Omental fat pad (tissue), 4 donors: Measurements from ENCODE around the gene ATG7. TPM values are rescaled to one million over a fixed set of nuclear protein-coding genes. Genes with fewer than 3 reads are reported as not detected.
A peak's percentile ranks its signal among the peaks of the same experiment; 100 is the strongest.
"Not testable (repeated sequence)": the region's sequence is repeated elsewhere in the genome, so short reads cannot be mapped to it uniquely, and the experiment has no call there.

Experiments
- ATAC-seq: fragments of 150-250 bp; one replicate; pipeline ENCODE4 v1.9.1; 2016; ENCODE audit warnings: mild to moderate bottlenecking, moderate library complexity; ENCODE audit not compliant: low FRiP score
- DNase-seq: peaks from one replicate; pipeline ENCODE4 v3.0.0-alpha.2; 2019; ENCODE audit warnings: low spot score
- total RNA-seq, 4 donors: library from RNA; depleted of rRNA; stranded (reverse); fragments of >200 nt; gene quantifications; one replicate each; pipeline ENCODE4 v1.1.0, GENCODE V29; 2016
- TF ChIP-seq, protein P1 (sequence below), 3 donors: fragments of 450-650 bp; IDR thresholded peaks; one replicate each; pipeline ENCODE4 v1.5.1; 2016 to 2017; ENCODE audit warnings: antibody characterized with exemption in 3 of 3, mild to moderate bottlenecking in 3 of 3, moderate library complexity in 2 of 3

Gene ATG7
- total RNA-seq, 4 donors from 2014 or later, result 62.9 to 96.7 (median 76.2) TPM

DNA sequence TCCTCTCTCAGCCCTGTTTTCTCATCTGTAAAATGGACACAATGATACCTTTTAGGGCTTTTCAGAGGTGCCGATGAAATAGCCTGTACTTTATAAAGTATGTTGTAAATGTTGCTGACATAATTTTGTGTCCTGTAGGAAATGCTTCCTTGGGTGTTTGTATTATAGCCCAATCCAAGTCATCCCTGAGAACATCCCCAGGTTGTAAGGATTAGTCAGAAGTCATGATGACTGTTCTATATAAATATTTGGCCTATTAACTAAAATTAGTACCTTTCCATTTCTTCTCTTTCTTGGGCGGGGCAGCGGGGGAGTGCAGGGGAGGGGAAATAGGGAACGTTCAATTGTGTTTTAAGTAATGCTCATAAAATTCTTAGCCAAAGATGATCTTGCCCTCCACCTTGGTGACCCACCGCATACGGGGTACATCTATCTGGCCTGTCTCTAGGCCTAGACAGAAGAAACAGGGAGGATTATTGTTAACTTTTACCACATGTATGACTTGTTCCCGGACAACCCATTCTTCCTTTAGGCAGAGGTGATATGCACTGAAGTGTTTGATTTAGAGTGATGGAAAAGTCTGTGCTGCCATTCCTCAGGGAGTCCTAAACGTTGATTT, 250.9 kb downstream of the ATG7 start:
- DNase-seq, result no peak
- TF ChIP-seq, protein P1, sequence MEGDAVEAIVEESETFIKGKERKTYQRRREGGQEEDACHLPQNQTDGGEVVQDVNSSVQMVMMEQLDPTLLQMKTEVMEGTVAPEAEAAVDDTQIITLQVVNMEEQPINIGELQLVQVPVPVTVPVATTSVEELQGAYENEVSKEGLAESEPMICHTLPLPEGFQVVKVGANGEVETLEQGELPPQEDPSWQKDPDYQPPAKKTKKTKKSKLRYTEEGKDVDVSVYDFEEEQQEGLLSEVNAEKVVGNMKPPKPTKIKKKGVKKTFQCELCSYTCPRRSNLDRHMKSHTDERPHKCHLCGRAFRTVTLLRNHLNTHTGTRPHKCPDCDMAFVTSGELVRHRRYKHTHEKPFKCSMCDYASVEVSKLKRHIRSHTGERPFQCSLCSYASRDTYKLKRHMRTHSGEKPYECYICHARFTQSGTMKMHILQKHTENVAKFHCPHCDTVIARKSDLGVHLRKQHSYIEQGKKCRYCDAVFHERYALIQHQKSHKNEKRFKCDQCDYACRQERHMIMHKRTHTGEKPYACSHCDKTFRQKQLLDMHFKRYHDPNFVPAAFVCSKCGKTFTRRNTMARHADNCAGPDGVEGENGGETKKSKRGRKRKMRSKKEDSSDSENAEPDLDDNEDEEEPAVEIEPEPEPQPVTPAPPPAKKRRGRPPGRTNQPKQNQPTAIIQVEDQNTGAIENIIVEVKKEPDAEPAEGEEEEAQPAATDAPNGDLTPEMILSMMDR (IDR thresholded peaks at IDR 0.05), result no peak
- ATAC-seq, result no peak

DNA sequence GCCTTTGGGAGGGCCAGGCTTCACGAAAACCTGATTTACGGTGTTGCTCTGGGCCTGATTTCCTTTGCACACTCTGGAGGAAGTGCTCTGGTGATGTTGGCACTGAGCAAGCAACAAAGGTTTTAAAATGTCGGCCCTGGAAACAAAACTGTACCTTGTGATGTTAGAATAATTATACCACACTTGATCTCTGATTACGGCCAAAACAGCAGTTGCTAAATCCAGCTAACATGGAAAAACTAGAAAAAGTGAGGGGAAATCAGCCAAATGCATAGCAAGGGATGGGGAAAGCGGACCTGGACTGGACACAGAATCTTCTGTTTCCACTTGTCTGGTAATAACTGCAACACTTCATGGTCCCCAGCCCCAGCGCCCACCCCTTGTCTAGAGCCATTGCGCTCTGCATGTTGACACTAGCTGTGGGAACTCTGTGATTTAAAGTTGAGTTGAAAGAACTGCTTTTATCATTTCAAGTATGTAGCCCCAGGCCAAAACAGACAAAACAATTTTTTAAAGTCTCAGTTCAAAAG, 251.4 kb downstream of the ATG7 start:
- ATAC-seq (no peak), DNase-seq (no peak)
- TF ChIP-seq, protein P1 (IDR thresholded peaks at IDR 0.05), result no peak

DNA sequence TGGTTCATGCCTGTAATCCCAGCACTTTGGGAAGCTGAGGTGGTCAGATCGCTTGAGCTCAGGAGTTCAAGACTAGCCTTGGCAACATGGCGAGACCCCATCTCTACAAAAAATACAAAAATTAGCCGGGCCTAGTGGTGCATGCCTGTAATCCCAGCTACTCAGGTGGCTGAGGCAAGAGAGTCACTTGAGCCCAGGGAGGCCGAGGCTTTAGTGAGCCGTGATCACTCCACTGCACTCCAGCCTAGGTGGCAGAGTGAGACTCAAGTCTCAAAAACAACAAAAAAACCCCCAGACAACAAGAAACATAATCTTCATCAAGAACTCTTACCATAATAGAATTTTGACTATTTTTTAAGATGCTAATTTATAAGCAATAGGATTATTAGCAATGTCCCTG, 253.9 kb downstream of the ATG7 start:
- not testable (repeated sequence) for DNase-seq, ATAC-seq

DNA sequence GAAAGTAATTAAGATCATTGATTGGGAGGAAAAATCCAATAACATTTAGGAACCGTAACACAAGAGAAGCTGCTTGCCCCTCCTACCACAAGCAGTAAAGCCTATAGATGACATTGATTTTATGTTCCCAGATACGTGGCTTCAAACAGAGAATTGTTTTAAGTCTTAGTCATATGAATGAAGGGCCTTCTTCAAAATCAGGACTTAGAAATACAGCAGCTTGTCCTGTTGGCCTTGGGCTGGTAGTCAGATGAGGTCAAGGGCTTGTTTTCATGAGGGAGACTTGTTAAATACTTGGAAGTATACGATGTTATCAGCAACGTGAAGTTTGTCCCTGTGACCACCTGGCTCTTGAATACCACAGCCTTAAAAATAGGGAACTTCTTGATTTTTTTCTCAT, 257.1 kb downstream of the ATG7 start:
- TF ChIP-seq, protein P1 (IDR thresholded peaks at IDR 0.05), result no peak
- DNase-seq, result no peak
- no peak for ATAC-seq

DNA sequence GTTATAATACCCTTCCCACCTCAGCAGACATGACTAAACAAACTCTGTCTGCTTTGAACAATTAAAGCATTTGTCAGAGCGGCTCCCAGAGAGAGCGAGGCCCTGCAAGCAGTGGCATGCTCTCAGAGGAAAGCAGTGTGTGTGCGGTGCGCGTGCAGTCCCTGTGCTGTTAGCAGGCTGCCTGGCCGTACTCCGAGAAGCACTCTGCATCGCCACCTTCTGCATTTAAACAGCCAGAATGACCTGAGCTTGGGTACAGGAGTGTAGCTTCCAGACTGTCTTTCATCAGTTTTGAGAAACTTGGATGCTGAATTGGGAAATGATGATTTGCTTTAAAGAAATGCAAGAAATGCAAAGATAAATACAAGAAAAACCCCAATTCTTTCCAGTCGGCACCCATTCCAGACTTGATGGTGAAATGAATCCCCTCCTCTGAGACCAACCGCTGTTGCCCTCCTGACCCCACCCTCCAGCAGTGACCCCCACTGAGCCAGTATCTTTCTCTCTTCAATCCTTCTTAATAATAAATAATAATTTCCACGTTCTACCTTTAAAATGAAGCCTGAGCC, 258.0 kb downstream of the ATG7 start:
- TF ChIP-seq, protein P1 (IDR thresholded peaks at IDR 0.05), result no peak
- ATAC-seq (peak; percentile 47), DNase-seq (no peak)

DNA sequence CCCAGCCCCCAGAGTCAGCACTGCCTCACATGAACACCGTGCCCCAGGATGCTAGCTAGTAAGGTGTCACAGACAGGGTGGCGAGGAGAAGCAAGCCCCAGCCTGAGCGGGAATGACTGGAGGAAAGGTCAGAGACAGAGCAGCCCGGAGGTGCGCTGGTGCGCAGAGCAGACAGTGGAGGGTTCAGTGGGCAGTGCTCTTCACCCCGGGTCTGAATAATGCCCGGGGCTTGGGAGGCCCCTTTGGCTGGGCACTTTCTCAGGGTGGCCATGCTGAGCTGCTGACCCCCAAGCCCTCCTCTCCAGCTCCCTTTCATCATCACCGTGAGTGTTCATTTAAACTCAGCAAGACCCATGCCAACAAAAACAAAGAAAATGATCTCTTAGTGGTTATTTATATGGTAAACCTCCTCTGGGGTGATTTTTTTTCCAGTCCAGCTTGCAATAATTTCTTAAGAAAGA, 260.8 kb downstream of the ATG7 start:
- TF ChIP-seq, protein P1 (IDR thresholded peaks at IDR 0.05), result no peak
- ATAC-seq (no peak), DNase-seq (no peak)

DNA sequence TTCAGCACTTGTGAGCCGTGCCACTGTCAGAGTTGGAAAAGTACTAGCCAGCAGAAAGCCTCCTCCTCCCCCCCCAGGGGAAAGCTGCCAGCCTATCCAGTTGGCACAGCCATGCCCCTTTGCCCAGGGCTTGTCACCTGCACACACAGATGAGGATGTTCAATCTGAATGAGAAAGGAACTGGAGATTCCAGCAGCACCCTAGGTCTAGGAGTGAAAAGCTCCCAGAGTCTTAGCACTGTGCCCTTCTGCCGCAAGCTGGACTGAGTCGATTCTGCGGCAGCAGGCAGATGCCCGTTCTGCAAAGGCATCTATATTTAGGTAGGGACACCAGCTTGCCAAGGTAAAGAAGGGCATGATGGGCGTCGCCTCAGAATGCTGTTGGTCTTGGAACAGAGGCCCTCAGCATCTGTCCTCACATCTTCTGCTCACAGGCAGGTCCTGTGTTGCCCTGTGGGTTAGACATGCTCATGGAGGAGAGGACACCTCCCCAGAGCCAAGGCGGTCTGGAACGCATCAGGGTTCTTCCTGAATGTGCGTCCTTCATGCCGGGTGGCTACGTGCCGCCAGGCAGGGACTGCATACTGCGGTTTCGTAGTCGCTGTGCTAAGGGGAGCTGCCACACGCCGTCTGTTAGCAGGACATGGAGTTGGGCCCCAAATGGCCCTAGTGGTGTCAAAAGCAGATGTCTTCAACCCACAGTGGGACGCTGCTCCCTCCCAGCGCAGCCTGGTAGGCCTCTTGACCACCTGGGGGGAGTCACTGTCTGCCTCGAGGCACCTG, 262.0 kb downstream of the ATG7 start:
- DNase-seq (no peak), ATAC-seq (no peak)

More for the DNA sequence above, 262.0 kb downstream of the ATG7 start:
- TF ChIP-seq, protein P1 (IDR thresholded peaks at IDR 0.05), result no peak
